IPS-NIHi7 (cell line): ENCODE data around the gene UNC50.

Experiments
- DNase-seq: peaks from one replicate; pipeline ENCODE4 v3.0.0; 2012; ENCODE audit warnings: mixed read lengths; ENCODE audit errors: extremely low spot score

The UNC50 gene

DNA sequence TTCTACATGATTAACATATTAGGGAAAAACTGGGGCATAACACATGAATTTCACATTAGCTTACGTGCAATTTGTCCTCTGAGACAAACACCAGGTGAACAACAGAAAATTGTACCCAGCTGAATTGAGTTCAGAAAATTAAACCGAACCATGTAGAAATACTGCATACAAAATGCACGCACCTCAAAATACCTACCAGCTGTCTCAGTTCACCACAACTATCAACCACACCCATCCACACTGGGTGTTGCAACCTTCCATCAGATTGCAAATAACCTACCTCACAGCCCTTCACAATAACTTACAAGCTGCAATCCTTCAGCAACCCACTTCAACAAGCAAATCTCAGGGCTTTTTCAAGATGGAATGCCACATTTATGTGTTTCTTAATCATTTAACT is 55.9 kb downstream of the UNC50 start:
- DNase-seq, result no peak

DNA sequence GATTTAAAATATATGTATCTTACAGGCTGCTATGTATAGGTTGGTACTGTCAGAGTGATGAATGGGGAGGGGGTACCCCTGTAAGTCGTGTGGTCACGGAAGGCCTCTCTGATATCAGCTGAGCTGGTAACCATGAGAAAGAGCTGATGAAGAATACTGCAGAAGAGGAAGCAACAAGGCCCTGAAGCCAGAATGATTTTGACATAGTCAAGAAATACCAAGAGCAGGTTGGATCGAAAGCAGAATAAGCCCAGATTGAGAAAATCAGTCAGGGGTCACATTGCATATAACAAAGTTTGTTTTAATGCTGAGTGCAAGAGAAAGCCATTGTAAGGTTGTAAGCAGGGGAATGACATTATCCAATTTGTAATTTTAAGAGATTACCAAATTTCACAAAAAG is 57.3 kb downstream of the UNC50 start:
- DNase-seq, result no peak
